GM21786 (cell line): Measurements from ENCODE around the gene CTSW.
"Not testable (repeated sequence)": the region's sequence is repeated elsewhere in the genome, so short reads cannot be mapped to it uniquely, and the experiment has no call there.

ENCODE experiments used
- ATAC-seq: cut with Tn5 transposase; IDR thresholded peaks from one replicate; pipeline ENCODE4 v1.9.1; 2021; ENCODE audit not compliant: unreplicated experiment

Gene CTSW

DNA sequence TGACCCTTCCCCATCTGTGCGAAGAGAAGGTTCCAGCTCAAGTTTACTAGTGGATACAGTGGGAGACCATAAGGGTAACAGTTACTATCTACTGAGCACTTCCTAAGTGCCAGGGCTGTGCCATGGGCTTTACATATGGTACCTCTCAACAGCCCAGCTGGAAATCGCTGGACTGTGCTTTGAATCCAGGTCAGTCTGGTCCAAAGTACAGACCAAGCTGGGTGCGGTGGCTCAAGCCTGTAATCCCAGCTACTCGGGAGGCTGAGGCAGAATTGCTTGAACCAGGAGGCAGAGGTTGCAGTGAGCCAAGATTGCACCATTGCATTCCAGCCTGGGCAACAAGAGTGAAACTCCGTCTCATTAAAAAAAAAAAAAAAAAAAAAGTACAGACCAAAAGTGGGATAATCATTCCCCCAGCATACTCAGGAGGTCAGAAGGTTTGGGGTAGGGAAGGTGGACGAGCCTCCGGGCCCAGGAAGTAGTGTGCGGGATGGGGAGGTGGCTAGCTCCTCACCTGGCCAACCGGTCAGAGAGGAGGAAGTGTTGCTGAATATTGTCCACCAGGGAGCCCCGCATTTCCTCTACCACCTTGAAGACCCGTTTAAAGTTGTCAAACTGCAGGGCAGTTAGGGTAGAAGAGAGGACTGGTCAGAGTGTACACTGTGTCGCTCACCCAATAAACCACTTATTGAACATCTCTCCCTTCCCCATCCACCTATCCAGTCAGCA, 6.3 kb downstream of the CTSW start:
- no peak for ATAC-seq

DNA sequence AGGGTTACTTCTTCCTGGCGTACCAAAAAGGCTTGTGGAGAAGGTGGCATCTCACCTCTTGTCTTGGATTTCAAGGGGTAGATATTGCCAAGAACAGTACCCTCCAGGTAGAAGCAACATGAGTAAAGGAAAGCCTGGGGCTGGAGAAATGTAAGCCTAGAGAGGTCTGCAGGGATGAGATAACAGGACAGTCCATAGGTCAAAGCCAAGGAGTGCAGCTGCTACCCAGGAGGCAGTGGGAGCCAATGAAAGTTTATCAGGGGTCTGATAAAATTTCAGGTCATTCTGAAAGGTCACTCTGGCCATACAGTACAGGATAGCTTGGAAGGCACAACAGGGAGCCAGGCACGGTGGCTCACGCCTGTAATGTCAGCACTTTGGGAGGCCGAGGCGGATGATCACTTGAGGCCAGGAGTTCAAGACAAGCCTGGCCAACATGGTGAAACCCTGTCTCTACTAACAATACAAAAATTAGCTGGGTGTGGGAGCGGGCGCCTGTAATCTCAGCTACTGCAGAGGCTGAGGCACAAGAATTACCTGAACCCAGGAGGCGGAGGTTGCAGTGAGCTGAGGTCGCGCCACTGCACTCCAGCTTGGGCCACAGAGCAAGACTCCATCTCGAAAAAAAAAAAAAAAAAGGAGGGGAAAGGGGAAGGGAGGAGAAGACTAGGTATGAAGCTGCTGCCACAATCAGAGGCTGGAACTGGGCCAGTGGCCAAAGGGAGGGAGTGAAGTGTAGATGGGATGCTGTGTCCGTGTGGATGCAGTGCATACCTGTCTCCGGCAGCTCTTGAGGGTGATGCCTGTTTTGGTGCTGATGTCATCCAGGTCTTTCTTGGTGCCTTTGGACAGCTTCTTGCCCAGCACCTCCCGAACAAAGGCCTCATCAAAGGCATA, 7.4 kb downstream of the CTSW start:
- ATAC-seq = no peak

GRCh38 chr11:65887723-65888162, 8.1 kb downstream of the CTSW start:
- no peak for ATAC-seq

DNA sequence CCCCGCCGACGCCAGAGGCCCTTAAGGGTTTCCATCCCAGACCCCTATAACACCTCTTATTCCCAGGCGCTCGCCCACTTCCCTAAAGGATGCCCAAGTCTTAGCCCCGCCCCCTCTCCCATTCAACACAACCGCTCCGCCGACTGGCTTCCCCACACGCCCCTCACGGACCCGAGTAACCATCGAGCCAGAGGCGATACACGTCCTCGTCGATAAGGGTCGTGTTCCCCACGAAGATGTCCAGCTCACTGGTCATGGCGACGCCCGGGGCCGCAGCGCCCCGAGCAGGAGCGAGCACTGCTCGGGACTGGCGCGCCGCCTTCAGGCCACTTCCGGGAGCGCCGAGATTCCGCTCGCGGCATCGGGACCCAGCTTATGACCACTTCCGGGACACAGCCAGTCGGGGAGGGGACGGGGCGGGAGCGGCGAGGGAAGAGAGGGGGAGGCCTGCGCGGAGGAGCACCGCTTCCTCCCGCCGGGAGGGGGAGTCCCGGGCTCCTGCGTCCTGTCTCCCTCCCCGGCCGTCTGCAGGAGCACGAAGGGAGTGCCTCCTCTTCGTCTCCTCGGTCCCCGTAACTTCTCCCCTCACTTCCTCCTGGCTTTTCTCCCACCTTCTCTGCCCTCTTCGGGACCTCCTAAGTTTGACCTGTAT, 8.7 kb downstream of the CTSW start, which contains the start of gene FIBP:
Gene FIBP (minus strand): TSS at position 309 of the 652 bp plus-strand sequence. CDS start 53 bp downstream, at position 256.
- ATAC-seq = peak; percentile 52

DNA sequence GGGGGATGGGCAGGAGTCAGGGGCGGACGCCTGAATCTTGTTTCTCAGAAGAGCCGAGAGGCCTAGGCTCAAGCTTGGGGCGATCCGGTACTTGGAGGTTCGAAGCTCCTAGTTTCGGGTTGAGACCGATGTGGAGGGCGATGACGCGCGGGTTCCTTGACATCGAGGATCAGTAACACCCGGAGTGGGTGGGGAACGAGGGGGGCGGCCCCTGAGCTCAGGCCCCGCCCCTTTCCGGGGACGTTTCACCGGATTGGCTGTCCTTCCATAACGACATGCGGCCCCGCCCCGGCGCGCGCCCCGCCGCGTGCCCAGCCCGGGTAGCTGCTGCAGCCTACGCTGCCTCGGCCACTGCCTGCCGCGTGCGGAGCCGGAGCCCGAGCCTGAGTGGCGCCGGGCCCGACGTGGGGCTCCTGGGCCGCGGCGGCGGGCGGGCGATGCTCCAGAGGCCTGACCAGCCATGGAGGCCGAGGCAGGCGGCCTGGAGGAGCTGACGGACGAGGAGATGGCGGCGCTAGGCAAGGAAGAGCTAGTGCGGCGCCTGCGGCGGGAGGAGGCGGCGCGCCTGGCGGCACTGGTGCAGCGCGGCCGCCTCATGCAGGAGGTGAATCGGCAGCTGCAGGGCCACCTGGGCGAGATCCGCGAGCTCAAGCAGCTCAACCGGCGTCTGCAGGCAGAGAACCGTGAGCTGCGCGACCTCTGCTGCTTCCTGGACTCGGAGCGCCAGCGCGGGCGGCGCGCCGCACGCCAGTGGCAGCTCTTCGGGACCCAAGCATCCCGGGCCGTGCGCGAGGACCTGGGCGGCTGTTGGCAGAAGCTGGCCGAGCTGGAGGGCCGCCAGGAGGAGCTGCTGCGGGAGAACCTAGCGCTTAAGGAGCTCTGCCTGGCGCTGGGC, 10.9 kb downstream of the CTSW start, which contains the start of gene CCDC85B:
Gene CCDC85B (plus strand): TSS at position 350 of the 895 bp plus-strand sequence. CDS start 111 bp downstream, at position 461.
- ATAC-seq = peak; percentile 40

GRCh38 chr11:65891219-65892136, 11.8 kb downstream of the CTSW start:
- no peak for ATAC-seq

- not testable (repeated sequence) for ATAC-seq
Measured at GRCh38 chr11:65892137-65892540, 12.5 kb downstream of the CTSW start.

- no peak for ATAC-seq
Measured at GRCh38 chr11:65892661-65893317, 13.2 kb downstream of the CTSW start.

GRCh38 chr11:65894034-65894591, 14.5 kb downstream of the CTSW start:
- ATAC-seq = no peak

DNA sequence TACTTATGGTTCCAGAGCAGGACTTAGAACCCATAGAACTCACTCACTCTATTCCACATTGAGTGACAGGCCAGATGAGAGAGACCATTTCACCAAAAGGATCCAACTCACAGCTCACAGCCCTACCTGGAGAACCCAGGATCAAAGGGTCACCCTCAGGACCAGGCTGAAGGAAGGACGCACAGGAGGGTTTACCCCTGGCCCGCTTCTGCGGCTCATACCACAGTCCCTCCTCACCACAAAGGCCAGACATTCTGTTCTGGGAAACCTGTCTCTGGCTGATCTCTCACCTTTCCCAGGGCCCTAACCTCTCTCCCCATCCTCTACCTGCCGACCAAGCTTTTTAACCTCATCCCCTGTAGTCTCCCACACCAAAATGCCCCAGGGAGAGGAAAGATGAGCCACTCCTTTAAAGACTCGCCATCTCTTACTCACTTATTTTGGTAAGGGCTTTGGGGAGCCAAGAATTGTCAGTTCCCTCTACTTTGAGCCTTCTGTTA, 15.9 kb downstream of the CTSW start:
- no peak for ATAC-seq

DNA sequence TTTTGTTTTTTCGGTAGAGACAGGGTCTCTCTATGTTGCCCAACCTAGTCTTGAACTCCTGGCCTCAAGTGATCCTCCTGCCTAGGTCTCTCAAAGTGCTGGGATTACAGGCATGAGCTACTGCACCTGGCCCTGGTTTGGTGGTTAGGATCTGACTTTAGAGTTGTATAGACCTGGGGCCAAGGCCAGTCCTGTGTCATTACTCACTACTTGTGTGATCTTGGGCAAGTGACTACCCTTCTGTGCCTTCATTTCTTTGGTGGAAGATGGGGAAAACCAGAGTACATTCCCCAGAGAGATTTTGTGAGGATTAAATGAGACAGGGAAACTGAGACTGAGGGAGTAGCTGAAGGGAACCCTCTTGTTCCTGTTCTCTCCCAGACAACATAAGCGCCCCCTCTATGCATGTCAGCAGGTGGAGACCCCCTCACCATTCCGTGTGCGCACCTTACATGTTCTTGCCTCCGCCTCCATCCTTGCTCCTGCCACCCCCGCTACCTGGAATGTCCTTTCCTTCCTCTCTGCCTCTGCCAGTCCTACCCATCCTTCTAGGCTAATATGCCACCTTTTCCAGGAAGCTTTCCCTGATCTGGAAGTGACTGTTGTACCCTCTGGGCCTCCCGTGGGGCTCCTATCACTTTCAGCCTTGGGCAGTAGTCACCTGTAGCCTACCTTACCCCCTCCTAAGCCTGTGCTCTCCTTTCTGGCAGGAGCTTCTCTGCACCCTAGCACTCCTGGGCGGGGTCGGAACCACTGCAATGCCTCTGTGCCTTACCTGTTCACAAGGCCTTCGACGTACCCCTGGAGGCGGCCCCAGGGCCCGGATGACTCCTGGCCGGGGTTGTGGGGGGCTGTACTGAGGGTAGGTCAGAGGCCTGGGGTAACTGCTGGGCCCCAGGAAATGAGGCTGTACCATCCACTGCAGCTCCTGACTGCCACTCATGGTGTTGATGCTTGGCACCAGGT, 16.7 kb downstream of the CTSW start:
- no peak for ATAC-seq

- no peak for ATAC-seq
Measured at GRCh38 chr11:65897020-65897471, 17.4 kb downstream of the CTSW start.

- no peak for ATAC-seq
Measured at GRCh38 chr11:65898656-65899355, 19.2 kb downstream of the CTSW start.

DNA sequence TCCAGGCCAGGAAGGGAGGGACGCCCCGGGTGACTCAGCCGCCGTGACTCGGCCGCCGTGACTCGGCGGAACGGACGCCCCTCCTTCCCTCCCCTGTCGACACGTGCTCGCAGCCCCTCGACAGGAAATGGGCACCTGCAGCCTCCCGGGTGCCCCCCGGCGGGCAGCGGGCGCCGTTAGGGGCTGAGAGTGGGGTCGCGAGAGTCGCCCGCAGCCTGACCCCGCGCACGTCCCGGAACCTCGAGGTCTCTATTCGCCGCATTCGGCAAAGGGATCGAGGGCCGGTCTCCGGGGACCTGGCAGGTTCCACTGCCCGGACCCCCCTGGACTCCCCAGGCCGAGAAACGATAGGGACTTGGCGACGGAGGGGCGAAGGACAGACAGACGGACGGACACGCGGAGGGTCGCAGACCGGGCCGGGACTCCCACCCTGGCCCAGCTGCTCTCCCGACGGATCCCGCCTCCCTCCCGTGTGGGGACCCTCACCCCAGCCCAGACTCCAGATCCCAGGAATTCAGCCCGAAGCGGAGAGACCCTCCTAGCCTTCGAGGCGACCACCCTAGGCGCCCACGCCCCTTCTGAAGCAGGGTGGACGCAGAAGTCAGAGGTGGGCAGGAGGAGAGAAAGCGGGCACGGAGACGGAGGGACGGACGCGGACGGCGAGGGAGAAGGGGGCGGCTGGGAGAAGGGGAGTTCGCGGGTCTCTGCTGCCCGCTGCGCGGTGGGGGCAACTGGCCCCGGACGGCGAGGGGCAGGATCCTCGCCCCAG, 19.9 kb downstream of the CTSW start:
- ATAC-seq = no peak

DNA sequence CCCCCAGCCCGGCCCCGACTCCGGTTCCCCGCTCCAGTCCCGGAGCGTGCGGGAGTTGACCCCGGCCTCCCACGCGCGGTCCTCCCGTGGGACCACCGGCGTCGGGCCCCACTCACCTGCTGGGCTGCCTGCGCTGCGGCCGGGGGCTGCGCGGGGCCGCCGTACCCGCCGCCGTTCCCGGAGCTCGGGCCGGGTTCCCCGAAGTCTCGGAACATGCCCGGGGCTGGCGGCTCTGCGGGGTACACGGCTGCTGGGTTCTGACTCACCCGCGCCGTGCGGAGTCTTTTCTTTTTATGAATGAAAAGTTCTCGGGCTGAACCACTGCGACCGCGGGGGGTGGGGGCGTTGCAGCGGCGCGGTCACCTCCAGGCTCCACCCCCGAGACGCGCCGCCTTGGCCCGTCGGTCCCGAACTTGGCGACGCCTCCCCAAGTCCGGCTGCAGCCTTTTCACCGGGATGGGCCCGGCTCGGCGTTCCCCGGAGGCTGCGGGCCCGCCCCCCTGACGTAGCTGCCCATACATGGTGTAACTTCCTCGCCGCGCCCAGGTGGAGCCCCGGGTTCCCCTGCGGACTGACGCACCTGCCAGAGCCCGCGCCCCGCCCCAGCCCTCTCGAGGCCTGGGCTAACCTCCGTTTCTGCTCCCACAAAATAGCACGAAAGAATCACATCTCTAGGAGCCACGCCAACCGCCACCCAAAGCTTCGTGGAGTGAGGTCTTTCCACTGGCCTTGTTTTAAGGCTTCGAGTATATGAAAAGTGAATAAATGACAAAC, 20.7 kb downstream of the CTSW start, which contains the start of gene FOSL1:
Gene FOSL1 (minus strand): TSS at position 264 of the 774 bp plus-strand sequence. CDS start 49 bp downstream, at position 215.
- ATAC-seq = peak; percentile 79
